Right kidney (tissue), 1 donor: ENCODE data around the gene AGBL4.

Experiments
- DNase-seq: peaks from one replicate; pipeline ENCODE4 v3.0.0-alpha.2; 2016

The AGBL4 gene

GRCh38 chr1:48717082-48717481 lies 1306.7 kb downstream of the AGBL4 start:
- DNase-seq, result no peak

DNA sequence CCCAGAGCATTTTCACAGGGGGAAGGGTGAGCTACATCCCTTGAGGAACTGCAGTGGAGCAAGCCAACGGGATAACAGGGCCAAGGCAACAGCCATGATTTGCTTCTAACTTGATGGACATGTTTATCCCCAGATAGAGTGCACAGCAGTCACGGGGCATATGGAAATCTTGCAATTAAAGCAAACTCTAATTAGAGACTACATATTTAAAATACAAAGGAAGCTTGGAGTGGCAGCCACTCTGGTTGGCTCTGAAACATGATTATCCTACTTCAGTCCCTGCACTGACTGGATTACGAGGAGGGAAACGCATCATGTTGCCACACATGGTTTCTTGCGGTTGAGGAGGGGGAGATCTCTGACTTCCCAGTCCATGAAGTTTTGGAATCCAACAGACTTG lies 1307.8 kb downstream of the AGBL4 start:
- DNase-seq, result no peak

- no peak for DNase-seq
Measured at GRCh38 chr1:48710915-48711314, 1312.8 kb downstream of the AGBL4 start.

- no peak for DNase-seq
Measured at GRCh38 chr1:48710318-48710717, 1313.4 kb downstream of the AGBL4 start.

DNA sequence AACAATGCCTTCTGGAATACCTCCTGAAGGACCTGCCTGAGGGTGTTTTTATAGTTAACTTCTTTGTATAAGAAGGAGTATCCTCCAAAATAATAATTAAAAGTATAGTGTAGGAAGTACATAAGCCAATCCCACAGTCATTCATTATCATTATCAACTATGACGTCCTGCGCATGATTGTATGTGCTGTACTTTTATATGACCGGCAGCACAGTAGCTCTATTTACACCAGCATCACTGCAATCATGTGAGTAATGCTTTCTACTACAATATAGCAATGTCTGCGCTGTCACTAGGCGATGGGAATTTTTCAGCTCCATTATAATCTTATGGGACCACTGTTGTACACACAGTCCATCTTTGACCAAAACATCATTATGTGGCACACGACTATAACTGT lies 1319.0 kb downstream of the AGBL4 start:
- DNase-seq, result no peak

DNA sequence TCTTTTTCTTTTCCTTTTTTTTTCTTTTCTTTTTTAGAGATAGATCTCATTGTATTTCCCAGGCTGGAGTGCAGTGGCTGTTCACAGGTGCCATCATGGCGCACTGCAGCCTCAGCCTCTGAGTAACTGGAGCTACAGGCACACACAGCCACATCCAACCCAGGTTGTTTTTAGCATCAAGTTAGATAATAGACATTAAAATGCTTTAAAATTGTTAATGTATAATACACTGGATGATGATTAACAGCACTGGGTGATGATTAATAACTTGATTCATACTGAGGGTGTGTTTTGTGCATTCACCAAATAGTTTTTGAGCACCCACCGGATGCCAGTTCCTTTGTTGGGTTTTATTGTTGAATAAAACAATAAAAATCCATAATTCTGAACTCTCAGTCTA lies 1322.3 kb downstream of the AGBL4 start:
- no peak for DNase-seq

DNA sequence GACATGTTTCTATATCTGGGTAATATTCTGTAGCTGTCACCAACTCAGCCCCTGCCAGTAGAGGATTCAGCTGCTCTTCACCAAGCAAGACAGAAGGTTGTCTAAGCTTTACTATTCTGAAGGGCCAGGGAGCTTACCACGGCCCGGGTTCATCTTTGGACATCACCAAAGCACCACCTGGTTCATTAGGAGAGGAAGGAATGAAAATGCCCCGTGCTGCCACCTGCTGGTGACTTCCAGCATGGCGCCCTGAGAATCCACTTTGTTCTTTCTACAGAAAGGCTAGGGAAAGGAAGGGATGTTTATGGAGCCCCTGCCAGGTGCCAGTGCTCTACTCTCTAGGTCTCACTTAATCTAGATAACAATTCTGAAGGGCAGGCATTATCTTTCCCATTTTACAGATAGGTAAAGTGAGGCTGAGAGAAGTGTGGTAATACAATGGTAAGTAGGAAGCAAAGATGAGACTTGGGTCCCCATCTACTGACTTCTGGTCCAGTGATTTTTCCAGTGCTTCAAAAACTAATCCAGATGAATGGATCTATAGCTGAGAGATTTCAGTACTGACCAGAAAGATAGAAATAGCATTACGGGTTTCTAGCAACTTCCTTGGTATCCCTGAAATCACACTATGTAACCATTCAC lies 1326.6 kb downstream of the AGBL4 start:
- DNase-seq, result peak; percentile 29

- DNase-seq, result no peak
Measured at GRCh38 chr1:48695161-48695560, 1328.6 kb downstream of the AGBL4 start.

GRCh38 chr1:48693674-48694320 lies 1330.0 kb downstream of the AGBL4 start:
- DNase-seq, result no peak

GRCh38 chr1:48693180-48693579 lies 1330.6 kb downstream of the AGBL4 start:
- no peak for DNase-seq

- no peak for DNase-seq
Measured at GRCh38 chr1:48692235-48692634, 1331.5 kb downstream of the AGBL4 start.

GRCh38 chr1:48691429-48692001 lies 1332.2 kb downstream of the AGBL4 start:
- DNase-seq, result no peak

DNA sequence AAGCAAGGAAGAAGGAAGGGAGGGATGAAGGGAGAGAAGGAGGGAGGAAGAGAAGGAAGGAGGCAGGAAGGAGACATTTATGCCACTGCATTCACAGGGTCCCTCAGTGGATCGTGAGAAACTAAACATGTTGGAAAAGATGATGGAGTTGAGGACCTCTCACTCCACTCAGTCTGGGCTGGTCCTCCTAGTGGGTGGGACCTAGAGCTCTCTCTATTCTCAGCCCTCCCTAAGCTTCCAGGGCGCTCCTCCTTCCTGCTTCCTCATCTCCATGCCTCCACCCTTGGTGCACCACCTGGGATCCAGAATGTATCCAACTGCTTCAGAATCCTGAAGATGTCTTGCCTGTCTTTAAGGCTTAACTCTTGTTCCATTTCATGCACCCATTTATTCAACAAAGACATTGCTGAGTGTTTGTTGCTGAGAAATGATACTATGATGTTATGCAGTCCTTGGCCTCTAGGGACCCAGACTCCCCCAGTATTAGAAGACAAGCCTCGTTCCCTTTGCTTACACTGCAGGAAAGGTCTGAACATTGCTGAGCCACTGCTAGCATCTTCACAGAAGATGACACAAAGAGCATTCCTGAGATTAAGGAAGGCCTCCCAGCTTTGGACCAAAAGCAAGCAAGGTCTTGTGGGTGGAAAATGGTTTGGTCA lies 1335.5 kb downstream of the AGBL4 start:
- DNase-seq, result no peak

DNA sequence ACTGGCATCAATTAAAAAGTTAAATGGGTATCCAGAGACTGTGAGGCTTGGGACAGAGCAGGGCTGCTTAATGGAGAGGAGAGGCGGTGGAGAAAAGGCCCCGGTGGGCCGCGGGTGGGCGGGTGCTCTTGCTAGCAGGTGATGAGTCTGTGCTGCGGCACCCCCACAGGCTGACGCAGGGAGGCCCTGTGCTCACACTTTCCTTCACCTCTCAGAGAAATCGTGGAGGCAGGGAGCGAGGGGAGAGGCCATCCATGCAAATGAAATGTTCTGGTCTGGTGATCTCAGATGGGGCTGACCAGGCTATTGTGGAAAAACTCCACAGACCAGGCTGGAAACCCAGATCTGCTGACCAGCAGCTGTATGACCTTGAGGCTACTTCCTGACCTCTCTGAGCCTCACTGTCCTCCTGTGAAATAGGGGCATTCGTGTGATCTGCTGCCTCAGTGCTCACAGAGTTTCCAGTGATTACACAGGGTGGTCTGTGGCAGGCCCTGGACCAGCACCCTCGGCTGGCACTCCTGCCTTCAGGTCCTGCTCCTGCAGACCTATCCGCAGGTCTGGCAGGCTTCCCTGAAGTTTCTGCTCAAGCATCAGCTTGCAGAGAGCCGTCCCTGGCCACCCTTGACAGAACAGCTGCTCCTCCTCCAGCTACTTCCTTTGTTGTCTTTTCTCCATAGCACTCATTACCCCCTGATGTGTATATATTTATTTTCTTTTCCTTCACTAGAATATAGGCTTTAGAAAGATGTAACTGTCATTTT lies 1336.3 kb downstream of the AGBL4 start:
- DNase-seq, result peak; percentile 56

GRCh38 chr1:48686159-48686558 lies 1337.6 kb downstream of the AGBL4 start:
- DNase-seq, result no peak

GRCh38 chr1:48684381-48684780 lies 1339.4 kb downstream of the AGBL4 start:
- DNase-seq, result no peak

- DNase-seq, result no peak
Measured at GRCh38 chr1:48683839-48684238, 1339.9 kb downstream of the AGBL4 start.

GRCh38 chr1:48681476-48682305 lies 1342.1 kb downstream of the AGBL4 start:
- no peak for DNase-seq

- no peak for DNase-seq
Measured at GRCh38 chr1:48680411-48681035, 1343.2 kb downstream of the AGBL4 start.

DNA sequence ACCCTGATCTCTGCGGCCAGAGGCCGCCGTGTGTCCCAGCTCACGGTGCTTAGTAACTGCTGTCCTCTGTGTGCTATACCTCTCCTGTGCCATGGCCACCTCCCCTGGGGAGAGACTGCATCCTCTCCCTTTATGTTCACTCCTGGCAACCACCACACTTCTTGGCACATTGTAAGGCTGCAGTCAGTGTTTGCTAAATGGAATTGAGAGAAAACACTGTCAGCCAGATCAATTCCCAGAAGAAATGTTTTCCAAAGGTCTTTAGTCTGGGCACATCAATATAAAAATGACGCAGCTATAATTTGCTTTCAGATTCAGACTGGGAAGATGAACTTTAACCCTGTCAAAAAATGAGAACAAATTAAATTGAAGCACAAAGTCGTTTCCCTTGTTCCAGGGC lies 1343.9 kb downstream of the AGBL4 start:
- no peak for DNase-seq
